Measurements from ENCODE around the gene TSFM.

- no peak for TF ChIP-seq CTCF (IDR thresholded peaks at IDR 0.05)
- no peak for TF ChIP-seq POLR2A (IDR thresholded peaks at IDR 0.05)
These were observed 40.7 kb downstream of the TSFM start for GRCh38 chr12:57823131-57823907.

Measured in lower leg skin (tissue), 3 donors.